Retina (tissue), 1 donor: Measurements from ENCODE around the gene GSX2.
A peak's percentile ranks its signal among the peaks of the same experiment; 100 is the strongest.
"Not testable (repeated sequence)": the region's sequence is repeated elsewhere in the genome, so short reads cannot be mapped to it uniquely, and the experiment has no call there.

Experiments
- DNase-seq: peaks from one replicate; pipeline ENCODE4 v3.0.0-alpha.2; 2016

Gene GSX2

GRCh38 chr4:54107951-54108748, 8.2 kb downstream of the GSX2 start:
- DNase-seq = peak; percentile 69

- DNase-seq = peak; percentile 65
These were observed 9.5 kb downstream of the GSX2 start for GRCh38 chr4:54109241-54110018.

GRCh38 chr4:54110019-54110416, 10.1 kb downstream of the GSX2 start:
- DNase-seq = no peak

GRCh38 chr4:54113206-54113605, 13.2 kb downstream of the GSX2 start:
- not testable (repeated sequence) for DNase-seq

- DNase-seq = not testable (repeated sequence)
These were observed 16.3 kb downstream of the GSX2 start for GRCh38 chr4:54116246-54116645.

- no peak for DNase-seq
These were observed 19.1 kb downstream of the GSX2 start for GRCh38 chr4:54118850-54119589.

- DNase-seq = no peak
These were observed 20.6 kb downstream of the GSX2 start for GRCh38 chr4:54120518-54120917.

GRCh38 chr4:54127660-54128059, 27.7 kb downstream of the GSX2 start:
- DNase-seq = no peak

- DNase-seq = not testable (repeated sequence)
These were observed 28.7 kb downstream of the GSX2 start for GRCh38 chr4:54128694-54129093.

- no peak for DNase-seq
These were observed 39.4 kb downstream of the GSX2 start for GRCh38 chr4:54139332-54139731.

- DNase-seq = no peak
These were observed 40.3 kb downstream of the GSX2 start for GRCh38 chr4:54140287-54140686.

- no peak for DNase-seq
These were observed 44.2 kb downstream of the GSX2 start for GRCh38 chr4:54144199-54144598.

- DNase-seq = no peak
These were observed 44.8 kb downstream of the GSX2 start for GRCh38 chr4:54144661-54145171.

- DNase-seq = no peak
These were observed 46.2 kb downstream of the GSX2 start for GRCh38 chr4:54146139-54146538.

- DNase-seq = no peak
These were observed 49.4 kb downstream of the GSX2 start for GRCh38 chr4:54149323-54149722.
